CD4-positive, alpha-beta T cell (primary cell): ENCODE data around the gene GNPTAB. TPM values are rescaled to one million over a fixed set of nuclear protein-coding genes. Genes with fewer than 3 reads are reported as not detected.

Source experiments
- ATAC-seq: fragments of 200-7000 bp; cut with Tn5 transposase; one replicate; pipeline ENCODE4 v1.10.0; 2022; ENCODE audit warnings: mild to moderate bottlenecking; ENCODE audit not compliant: poor library complexity
- CTCF ChIA-PET: fragments of 350-600 bp; sonication (Branson Sonifier 250); formaldehyde crosslinking; loops from one replicate; lab custom pipeline; 2021; ENCODE audit warnings: antibody characterized with exemption, inconsistent platforms; lab: Charles Lee
- POLR2A ChIA-PET: fragments of 350-600 bp; sonication (Branson Sonifier 250); formaldehyde crosslinking; loops from one replicate; lab custom pipeline; 2021; ENCODE audit warnings: antibody characterized with exemption, inconsistent platforms; lab: Charles Lee
- DNase-seq, 14 experiments: peaks; one replicate each; pipeline ENCODE4 v3.0.0-alpha.2; 2013 to 2020; ENCODE audit warnings: mixed read lengths in 2 of 14
- H3K27ac ChIP-seq, 2 donors: one replicate each; pipeline versions ENCODE4 v1.5.1 to v1.7.0; 2013; ENCODE audit warnings: low read length in 2 of 2, low read depth in 1 of 2, mild to moderate bottlenecking in 1 of 2
- H3K27me3 ChIP-seq, 2 experiments: 1 replicate in 1 of 2; 2 replicates in 1 of 2; pipeline versions ENCODE4 v1.6.1 to v1.7.0; 2013; ENCODE audit warnings: low read length in 2 of 2, control low read depth in 1 of 2, mild to moderate bottlenecking in 1 of 2, moderate library complexity in 1 of 2; ENCODE audit not compliant: insufficient read depth in 2 of 2, control insufficient read depth in 1 of 2
- H3K36me3 ChIP-seq: one replicate; pipeline ENCODE4 v1.6.1; 2013; ENCODE audit warnings: low read length, control low read depth; ENCODE audit not compliant: insufficient read depth
- H3K4me1 ChIP-seq: one replicate; pipeline ENCODE4 v1.6.1; 2013; ENCODE audit warnings: low read length, control low read depth; ENCODE audit not compliant: insufficient read depth
- H3K4me3 ChIP-seq: one replicate; pipeline ENCODE4 v1.5.1; 2013; ENCODE audit warnings: mild to moderate bottlenecking, low read length, moderate library complexity
- H3K9me3 ChIP-seq, 2 experiments: 1 replicate in 1 of 2; 2 replicates in 1 of 2; pipeline versions ENCODE4 v1.6.1 to v1.7.0; 2013; ENCODE audit warnings: low read length in 2 of 2, mild to moderate bottlenecking in 2 of 2, control low read depth in 1 of 2, moderate library complexity in 1 of 2; ENCODE audit not compliant: control insufficient read depth in 1 of 2, insufficient read depth in 1 of 2
- H3K27ac Mint-ChIP-seq: one replicate; pipeline ENCODE4 v1.8.0; 2020; ENCODE audit warnings: mixed read lengths
- H3K27me3 Mint-ChIP-seq: one replicate; pipeline ENCODE4 v1.8.0; 2021; ENCODE audit warnings: mixed read lengths
- H3K36me3 Mint-ChIP-seq: one replicate; pipeline ENCODE4 v1.8.0; 2021; ENCODE audit warnings: low read depth, mixed read lengths
- H3K4me1 Mint-ChIP-seq: one replicate; pipeline ENCODE4 v1.8.0; 2021; ENCODE audit warnings: low read depth, mixed read lengths
- H3K4me3 Mint-ChIP-seq: one replicate; pipeline ENCODE4 v1.8.0; 2020; ENCODE audit warnings: mild to moderate bottlenecking, mixed read lengths
- H3K9me3 Mint-ChIP-seq: one replicate; pipeline ENCODE4 v1.8.0; 2020; ENCODE audit warnings: mixed read lengths
- intact Hi-C, 2 experiments: fragments of 100-400 bp; cut with DNase I in 1 of 2; cut with micrococcal nuclease in 1 of 2; formaldehyde crosslinking; loops; one replicate each; pipeline versions ENCODE4 v1.15.1 to v1.9.0; 2023 to 2025; cut with DNase I, micrococcal nuclease
- total RNA-seq, 174 experiments: library from RNA in 2 of 174; stranded (reverse) in 2 of 174; gene quantifications; one replicate each; pipeline ENCODE4 v1.2.3 and lab custom pipeline; 2021 to 2026
- TF ChIP-seq, protein P1 (sequence below): fragments of 200-600 bp; IDR thresholded peaks from one replicate; pipeline ENCODE4 v1.8.0; 2022; ENCODE audit warnings: antibody characterized with exemption, mild to moderate bottlenecking

Gene GNPTAB
- total RNA-seq, 2 experiments from 2014 or later: 38.2 to 43.8 TPM

- H3K27me3 Mint-ChIP-seq: no peaks in the 10 kb centered on the region
- intact Hi-C loops: no loop called here
- H3K4me3 ChIP-seq: no peak overlapping the region
- H3K27ac Mint-ChIP-seq: no peak overlapping the region
- H3K27me3 ChIP-seq: no peaks in the 10 kb centered on the region
- peaks cover 33% of the 10 kb centered on the region for H3K4me1 Mint-ChIP-seq
- DNase-seq (no peak), ATAC-seq (no peak)
- H3K4me3 Mint-ChIP-seq: no peak overlapping the region
- ChIA-PET POLR2A (interaction anchor here (1.6 to 2.3 kb wide), 2 partner anchors 18 to 24 kb away, joined by 7 to 8 read pairs; partner anchors contain the start of gene GNPTAB), CTCF (interaction anchor here (1.0 to 1.2 kb wide), 3 partner anchors 9 to 14 kb away, joined by 3 read pairs; no protein-coding TSS in a partner anchor)
- H3K36me3 ChIP-seq: no peaks in the 10 kb centered on the region
- no peaks in the 10 kb centered on the region for H3K9me3 ChIP-seq
- H3K4me1 ChIP-seq: peaks cover 2% of the 10 kb centered on the region
- no peak overlapping the region for H3K27ac ChIP-seq
- TF ChIP-seq, protein P1, sequence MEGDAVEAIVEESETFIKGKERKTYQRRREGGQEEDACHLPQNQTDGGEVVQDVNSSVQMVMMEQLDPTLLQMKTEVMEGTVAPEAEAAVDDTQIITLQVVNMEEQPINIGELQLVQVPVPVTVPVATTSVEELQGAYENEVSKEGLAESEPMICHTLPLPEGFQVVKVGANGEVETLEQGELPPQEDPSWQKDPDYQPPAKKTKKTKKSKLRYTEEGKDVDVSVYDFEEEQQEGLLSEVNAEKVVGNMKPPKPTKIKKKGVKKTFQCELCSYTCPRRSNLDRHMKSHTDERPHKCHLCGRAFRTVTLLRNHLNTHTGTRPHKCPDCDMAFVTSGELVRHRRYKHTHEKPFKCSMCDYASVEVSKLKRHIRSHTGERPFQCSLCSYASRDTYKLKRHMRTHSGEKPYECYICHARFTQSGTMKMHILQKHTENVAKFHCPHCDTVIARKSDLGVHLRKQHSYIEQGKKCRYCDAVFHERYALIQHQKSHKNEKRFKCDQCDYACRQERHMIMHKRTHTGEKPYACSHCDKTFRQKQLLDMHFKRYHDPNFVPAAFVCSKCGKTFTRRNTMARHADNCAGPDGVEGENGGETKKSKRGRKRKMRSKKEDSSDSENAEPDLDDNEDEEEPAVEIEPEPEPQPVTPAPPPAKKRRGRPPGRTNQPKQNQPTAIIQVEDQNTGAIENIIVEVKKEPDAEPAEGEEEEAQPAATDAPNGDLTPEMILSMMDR: no peak
- no peaks in the 10 kb centered on the region for H3K9me3 Mint-ChIP-seq
- H3K36me3 Mint-ChIP-seq: peaks cover 6% of the 10 kb centered on the region
Measured at GRCh38 chr12:101806265-101806664, 24.5 kb downstream of the GNPTAB start.

DNA sequence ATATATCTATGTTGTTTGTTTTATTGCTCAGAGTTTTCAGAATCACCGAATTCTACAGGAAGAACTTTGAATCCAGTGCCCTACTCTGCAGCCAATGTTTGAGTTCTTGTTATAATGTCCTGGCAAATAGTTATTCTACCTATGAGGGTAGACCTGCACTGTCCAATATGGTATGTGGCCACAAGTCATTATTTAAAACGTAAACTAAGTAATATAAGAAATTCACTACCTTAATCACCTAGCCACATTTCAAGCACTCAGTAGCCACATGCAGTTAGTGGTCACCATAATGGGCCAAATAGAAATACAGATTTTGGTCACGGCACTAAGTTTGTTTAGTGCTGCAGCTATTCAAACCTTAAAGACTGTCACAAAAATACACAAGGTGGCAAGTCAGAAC is 26.4 kb downstream of the GNPTAB start:
- no peak overlapping the region for H3K4me3 Mint-ChIP-seq
- Histone ChIP-seq H3K27me3 (no peaks in the 10 kb centered on the region), H3K4me1 (peaks cover 2% of the 10 kb centered on the region), H3K9me3 (no peaks in the 10 kb centered on the region), H3K36me3 (no peaks in the 10 kb centered on the region), H3K4me3 (no peak overlapping the region), H3K27ac (no peak overlapping the region)
- DNase-seq (no peak), ATAC-seq (no peak)
- intact Hi-C loops: no loop called here
- CTCF ChIA-PET: no interaction called here
- no peaks in the 10 kb centered on the region for H3K9me3 Mint-ChIP-seq
- POLR2A ChIA-PET: no interaction called here
- H3K4me1 Mint-ChIP-seq: peaks cover 25% of the 10 kb centered on the region
- H3K36me3 Mint-ChIP-seq: peaks cover 5% of the 10 kb centered on the region
- TF ChIP-seq, protein P1: no peak
- no peak overlapping the region for H3K27ac Mint-ChIP-seq
- no peaks in the 10 kb centered on the region for H3K27me3 Mint-ChIP-seq

DNA sequence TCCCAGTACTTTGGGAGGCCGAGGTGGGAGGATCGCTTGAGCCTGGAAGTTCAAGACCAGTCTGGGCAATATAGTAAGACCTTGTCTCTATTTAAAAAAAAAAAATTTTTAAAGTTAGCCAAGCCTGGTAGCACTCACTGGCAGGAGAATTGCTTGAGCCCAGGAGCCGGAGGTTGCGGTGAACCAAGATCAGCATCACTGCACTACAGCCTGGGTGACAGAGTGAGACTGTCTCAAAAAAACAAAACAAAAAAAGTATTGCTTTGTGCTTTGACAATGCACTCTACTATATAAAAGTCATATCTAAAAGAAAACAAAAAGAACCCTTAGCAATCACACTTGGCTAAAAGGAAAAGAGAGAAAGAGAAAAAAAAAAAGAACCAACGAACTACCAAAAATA is 26.8 kb downstream of the GNPTAB start:
- H3K27ac Mint-ChIP-seq: no peak overlapping the region
- POLR2A ChIA-PET: interaction anchor here (1.4 kb wide), 1 partner anchor 20 kb away, joined by 3 read pairs; no protein-coding TSS in a partner anchor
- no peak overlapping the region for H3K4me3 Mint-ChIP-seq
- H3K4me1 Mint-ChIP-seq: peaks cover 25% of the 10 kb centered on the region
- intact Hi-C loops: no loop called here
- DNase-seq (no peak), ATAC-seq (no peak)
- no peaks in the 10 kb centered on the region for H3K9me3 ChIP-seq
- H3K36me3 ChIP-seq: no peaks in the 10 kb centered on the region
- H3K27ac ChIP-seq: no peak overlapping the region
- CTCF ChIA-PET: interaction anchor here (1.2 kb wide), 1 partner anchor 20 kb away, joined by 4 read pairs; no protein-coding TSS in a partner anchor
- no peak overlapping the region for H3K4me3 ChIP-seq
- no peaks in the 10 kb centered on the region for H3K27me3 ChIP-seq
- H3K36me3 Mint-ChIP-seq: peaks cover 4% of the 10 kb centered on the region
- H3K4me1 ChIP-seq: peaks cover 2% of the 10 kb centered on the region
- H3K9me3 Mint-ChIP-seq: no peaks in the 10 kb centered on the region
- TF ChIP-seq, protein P1: no peak
- no peaks in the 10 kb centered on the region for H3K27me3 Mint-ChIP-seq
